Common myeloid progenitor, CD34-positive (primary cell): Measurements from ENCODE around the gene ZNF223.
A peak's percentile ranks its signal among the peaks of the same experiment; 100 is the strongest.

Experiments
- CTCF ChIA-PET: fragments of 350-600 bp; sonication (Branson Sonifier 250); formaldehyde crosslinking; loops from one replicate; lab custom pipeline; 2021; ENCODE audit warnings: antibody characterized with exemption; lab: Charles Lee
- POLR2A ChIA-PET: fragments of 350-600 bp; sonication (Branson Sonifier 250); formaldehyde crosslinking; loops from one replicate; lab custom pipeline; 2021; ENCODE audit warnings: antibody characterized with exemption; lab: Charles Lee
- DNase-seq, 3 donors: peaks; one replicate each; pipeline versions ENCODE4 v3.0.0 to v3.0.0-alpha.2; 2013
- H3K27ac ChIP-seq, 2 experiments: 1 replicate in 1 of 2; 2 replicates in 1 of 2; pipeline ENCODE4 v1.7.0; 2013; ENCODE audit warnings: inconsistent platforms in 2 of 2, low read length in 2 of 2, mild to moderate bottlenecking in 2 of 2, low read depth in 1 of 2, moderate library complexity in 1 of 2; ENCODE audit not compliant: severe bottlenecking in 2 of 2, insufficient read depth in 1 of 2, poor library complexity in 1 of 2
- H3K27me3 ChIP-seq, 5 experiments: replicated peaks in 2 of 5; 1 replicate in 3 of 5; 2 replicates in 2 of 5; pipeline versions ENCODE4 v1.6.1 to v1.7.0; 2013; ENCODE audit warnings: low read length in 4 of 5, mild to moderate bottlenecking in 2 of 5, moderate library complexity in 2 of 5, inconsistent platforms in 1 of 5; ENCODE audit not compliant: insufficient read depth in 5 of 5, control insufficient read depth in 4 of 5
- H3K36me3 ChIP-seq, 4 experiments: 1 replicate in 2 of 4; 2 replicates in 2 of 4; pipeline versions ENCODE4 v1.6.1 to v1.7.0; 2013; ENCODE audit warnings: low read length in 3 of 4, control low read depth in 1 of 4, mild to moderate bottlenecking in 1 of 4; ENCODE audit not compliant: control insufficient read depth in 4 of 4, insufficient read depth in 4 of 4
- H3K4me1 ChIP-seq, 4 experiments: 1 replicate in 3 of 4; 2 replicates in 1 of 4; pipeline versions ENCODE4 v1.6.1 to v1.7.1; 2013; ENCODE audit warnings: low read length in 3 of 4, mild to moderate bottlenecking in 3 of 4, control low read depth in 1 of 4, inconsistent platforms in 1 of 4, moderate library complexity in 1 of 4; ENCODE audit not compliant: control insufficient read depth in 4 of 4, insufficient read depth in 4 of 4; ENCODE audit errors: control extremely low read depth in 1 of 4
- H3K4me3 ChIP-seq, 7 experiments: 1 replicate in 4 of 7; 2 replicates in 3 of 7; pipeline versions ENCODE4 v1.5.1 to v1.7.0; 2013; ENCODE audit warnings: mild to moderate bottlenecking in 7 of 7, low read length in 6 of 7, moderate library complexity in 6 of 7, inconsistent platforms in 2 of 7, low read depth in 2 of 7, control low read depth in 1 of 7; ENCODE audit not compliant: insufficient read depth in 4 of 7, control insufficient read depth in 1 of 7; ENCODE audit errors: extremely low read depth in 1 of 7
- H3K9me3 ChIP-seq, 5 experiments: 1 replicate in 4 of 5; 2 replicates in 1 of 5; pipeline versions ENCODE4 v1.6.1 to v1.7.1; 2013; ENCODE audit warnings: low read length in 4 of 5, mild to moderate bottlenecking in 2 of 5, inconsistent platforms in 1 of 5, low read depth in 1 of 5, moderate library complexity in 1 of 5; ENCODE audit not compliant: control insufficient read depth in 4 of 5, insufficient read depth in 2 of 5; ENCODE audit errors: control extremely low read depth in 1 of 5
- WGBS: methylation state at CpG from one replicate; pipeline ENCODE4 v1.1.5; 2013; ENCODE audit not compliant: insufficient coverage; 5-methylcytosine and 5-hydroxymethylcytosine counted together

ZNF223 gene

GRCh38 chr19:44066305-44066704, 14.5 kb downstream of the ZNF223 start:
- POLR2A ChIA-PET = no interaction called here

GRCh38 chr19:44069415-44069814, 17.6 kb downstream of the ZNF223 start:
- peaks cover 0 to 20% (median 11%) of the 10 kb centered on the region in 4 experiments for H3K4me1 ChIP-seq
- H3K4me3 ChIP-seq = no peak overlapping the region
- no peak for DNase-seq
- no CpG with 5 or more reads among the region's 1 CpG for WGBS
- H3K27me3 ChIP-seq = no peaks in the 10 kb centered on the region
- no peak overlapping the region for H3K27ac ChIP-seq
- ChIA-PET CTCF (no interaction called here), POLR2A (no interaction called here)
- H3K36me3 ChIP-seq = peaks cover 8 to 35% (median 22%) of the 10 kb centered on the region in 4 experiments
- peaks cover 11 to 46% (median 30%) of the 10 kb centered on the region in 5 experiments for H3K9me3 ChIP-seq

More at GRCh38 chr19:44066305-44066704, 14.5 kb downstream of the ZNF223 start:
- H3K4me3 ChIP-seq = no peak overlapping the region
- no peak overlapping the region for H3K27ac ChIP-seq
- no peak for DNase-seq
- CTCF ChIA-PET = no interaction called here
- 100% methylated on average over 1 of the region's 3 CpGs for WGBS
- peaks cover 27 to 66% (median 37%) of the 10 kb centered on the region in 4 experiments for H3K36me3 ChIP-seq
- H3K9me3 ChIP-seq = peaks cover 16 to 73% (median 34%) of the 10 kb centered on the region in 5 experiments
- peaks cover 0 to 2% (median 0%) of the 10 kb centered on the region in 4 experiments for H3K4me1 ChIP-seq
- H3K27me3 ChIP-seq = no peaks in the 10 kb centered on the region

GRCh38 chr19:44071824-44072542, 20.1 kb downstream of the ZNF223 start, which contains the start of gene ZNF284:
ZNF284 (plus strand) TSS chr19:44072159; CDS start chr19:44076390, 4,231 bp downstream.
- Histone ChIP-seq H3K27ac (peak within 1 kb of the TSS in 1 of 2 experiments; percentile 45), H3K9me3 (peaks cover 3 to 26% (median 12%) of the 10 kb centered on the region in 5 experiments), H3K36me3 (peaks cover 0 to 20% (median 8%) of the 10 kb centered on the region in 4 experiments), H3K4me1 (peaks cover 0 to 20% (median 11%) of the 10 kb centered on the region in 4 experiments), H3K4me3 (peak within 1 kb of the TSS; percentile 41 to 97 (median 80)), H3K27me3 (no peaks in the 10 kb centered on the region)
- ChIA-PET POLR2A (no interaction called here), CTCF (interaction anchor here (1.0 kb wide), 1 partner anchor 23 kb away, joined by 3 read pairs; no protein-coding TSS in a partner anchor)
- WGBS = 1% methylated on average over 26 of the region's 40 CpGs
- DNase-seq = peak; percentile 89 to 95 (median 94)

- ChIA-PET POLR2A (no interaction called here), CTCF (interaction anchor here (1.0 kb wide), 1 partner anchor 22 kb away, joined by 3 read pairs; no protein-coding TSS in a partner anchor)
- no peak for DNase-seq
- Histone ChIP-seq H3K27ac (peak overlapping the region in 1 of 2 experiments; percentile 20), H3K9me3 (peaks cover 0 to 18% (median 6%) of the 10 kb centered on the region in 5 experiments), H3K4me1 (peaks cover 0 to 20% (median 11%) of the 10 kb centered on the region in 4 experiments), H3K27me3 (no peaks in the 10 kb centered on the region), H3K4me3 (peak overlapping the region in 6 of 7 experiments; percentile 74 to 97 (median 80)), H3K36me3 (peaks cover 0 to 19% (median 10%) of the 10 kb centered on the region in 4 experiments)
- WGBS = 12% methylated on average over 14 of the region's 18 CpGs
Measured at GRCh38 chr19:44072543-44073401, 20.9 kb downstream of the ZNF223 start.

- Histone ChIP-seq H3K27ac (no peak overlapping the region), H3K36me3 (peaks cover 3 to 37% (median 23%) of the 10 kb centered on the region in 4 experiments), H3K9me3 (peaks cover 0 to 5% (median 0%) of the 10 kb centered on the region in 5 experiments), H3K4me3 (no peak overlapping the region), H3K4me1 (peaks cover 0 to 18% (median 11%) of the 10 kb centered on the region in 4 experiments), H3K27me3 (no peaks in the 10 kb centered on the region)
- WGBS = 100% methylated on average over 1 of the region's 2 CpGs
- ChIA-PET POLR2A (no interaction called here), CTCF (interaction anchor here (1.2 kb wide), 1 partner anchor 18 kb away, joined by 3 read pairs; the partner anchor contains the start of gene ZNF224)
- no peak for DNase-seq
Measured at GRCh38 chr19:44076325-44076724, 24.5 kb downstream of the ZNF223 start.

GRCh38 chr19:44092108-44092507, 40.3 kb downstream of the ZNF223 start:
- no peak overlapping the region for H3K27ac ChIP-seq
- no peak for DNase-seq
- H3K9me3 ChIP-seq = peaks cover 0 to 3% (median under 1%) of the 10 kb centered on the region in 5 experiments
- H3K4me1 ChIP-seq = peaks cover 0 to 16% (median 10%) of the 10 kb centered on the region in 4 experiments
- no peak overlapping the region for H3K4me3 ChIP-seq
- H3K27me3 ChIP-seq = no peaks in the 10 kb centered on the region
- WGBS = 55% methylated on average over 2 of the region's 4 CpGs
- H3K36me3 ChIP-seq = peaks cover 0 to 13% (median 7%) of the 10 kb centered on the region in 4 experiments
- ChIA-PET CTCF (no interaction called here), POLR2A (no interaction called here)
